HCT116 (cell line): ENCODE data around the gene MAGEB1.

Experiments
- CEBPB ChIP-seq: IDR thresholded peaks from 2 replicates; pipeline ENCODE4 v1.6.1; 2012; ENCODE audit warnings: low read depth
- CTCF ChIP-seq, 3 experiments: fragments of 200-600 bp in 1 of 3; sonication (generic) in 1 of 3; IDR thresholded peaks in 2 of 3; conservative IDR thresholded peaks in 1 of 3; 2 replicates each; pipeline ENCODE4 v1.5.1; 2012 to 2017; ENCODE audit warnings: low read depth in 2 of 3, low read length in 2 of 3, antibody characterized with exemption in 1 of 3, borderline replicate concordance in 1 of 3, control low read depth in 1 of 3, mild to moderate bottlenecking in 1 of 3, mixed read lengths in 1 of 3, mixed run types in 1 of 3, moderate library complexity in 1 of 3; ENCODE audit not compliant: insufficient read depth in 1 of 3
- ELF1 ChIP-seq: IDR thresholded peaks from 2 replicates; pipeline ENCODE4 v1.6.1; 2012; ENCODE audit warnings: low read depth, borderline replicate concordance
- EZH2 ChIP-seq: fragments of 200-600 bp; sonication (generic); IDR thresholded peaks from 2 replicates; pipeline ENCODE4 v1.6.1; 2017; ENCODE audit warnings: antibody characterized with exemption, mixed run types
- MAX ChIP-seq: IDR thresholded peaks from 2 replicates; pipeline ENCODE4 v1.6.1; 2012
- POLR2A ChIP-seq: IDR thresholded peaks from 2 replicates; pipeline ENCODE4 v1.7.0; 2011; ENCODE audit warnings: borderline replicate concordance; ENCODE audit not compliant: insufficient read depth, insufficient read length; ENCODE audit errors: extremely low read depth
- POLR2AphosphoS5 ChIP-seq: IDR thresholded peaks from 2 replicates; pipeline ENCODE4 v1.6.1; 2011; ENCODE audit warnings: mild to moderate bottlenecking, low read depth, low read length, moderate library complexity
- SIN3A ChIP-seq: IDR thresholded peaks from 2 replicates; pipeline ENCODE4 v1.6.1; 2012; ENCODE audit warnings: low read depth
- SP1 ChIP-seq: IDR thresholded peaks from 2 replicates; pipeline ENCODE4 v1.6.1; 2012; ENCODE audit warnings: low read depth
- SRF ChIP-seq: IDR thresholded peaks from 2 replicates; pipeline ENCODE4 v1.6.1; 2012; ENCODE audit warnings: low read depth
- YY1 ChIP-seq: IDR thresholded peaks from 2 replicates; pipeline ENCODE4 v1.6.1; 2011; ENCODE audit warnings: low read length, low read depth, moderate library complexity, mild to moderate bottlenecking; ENCODE audit not compliant: insufficient replicate concordance; ENCODE audit errors: extremely low read depth
- ZFX ChIP-seq: fragments of 450-650 bp; IDR thresholded peaks from 2 replicates; pipeline ENCODE4 v1.6.1; 2017

- TF ChIP-seq CEBPB = no peak
- TF ChIP-seq CTCF (IDR thresholded peaks at IDR 0.05 in 2 of 3, conservative IDR thresholded peaks at IDR 0.05 in 1 of 3; ENCODE audit: borderline replicate concordance in 1 of 3, insufficient read depth in 1 of 3, low read depth in 2 of 3, low read length in 2 of 3) = no peak
- TF ChIP-seq POLR2A = no peak
- no peak for TF ChIP-seq EZH2
- TF ChIP-seq YY1 = no peak
- no peak for TF ChIP-seq SP1
- TF ChIP-seq ZFX = no peak
- TF ChIP-seq MAX = no peak
- TF ChIP-seq POLR2AphosphoS5 = no peak
- no peak for TF ChIP-seq SIN3A
- no peak for TF ChIP-seq ELF1
- TF ChIP-seq SRF = no peak
Observed at GRCh38 chrX:30224536-30224935, 22.4 kb upstream of the MAGEB1 start.
